Frontal cortex (tissue), 4 donors: Measurements from ENCODE around the gene NEFH. TPM values are rescaled to one million over a fixed set of nuclear protein-coding genes. Genes with fewer than 3 reads are reported as not detected.
"Not testable (repeated sequence)": the region's sequence is repeated elsewhere in the genome, so short reads cannot be mapped to it uniquely, and the experiment has no call there.

ENCODE experiments used
- DNase-seq, 2 donors: peaks; one replicate each; pipeline ENCODE4 v3.0.0; 2012; ENCODE audit warnings: low spot score in 2 of 2
- FAIRE-seq: peaks from 2 replicates; lab custom pipeline; 2012; peaks lifted over from hg19 to GRCh38; lab: Jason Lieb, UNC
- total RNA-seq: library from RNA; depleted of rRNA; stranded (reverse); fragments of >200 nt; gene quantifications from one replicate; pipeline ENCODE4 v1.2.3, GENCODE V29; 2014
- donor health status: control.
- donor health status: control.
- donor health status: control.

The NEFH gene, protein sequence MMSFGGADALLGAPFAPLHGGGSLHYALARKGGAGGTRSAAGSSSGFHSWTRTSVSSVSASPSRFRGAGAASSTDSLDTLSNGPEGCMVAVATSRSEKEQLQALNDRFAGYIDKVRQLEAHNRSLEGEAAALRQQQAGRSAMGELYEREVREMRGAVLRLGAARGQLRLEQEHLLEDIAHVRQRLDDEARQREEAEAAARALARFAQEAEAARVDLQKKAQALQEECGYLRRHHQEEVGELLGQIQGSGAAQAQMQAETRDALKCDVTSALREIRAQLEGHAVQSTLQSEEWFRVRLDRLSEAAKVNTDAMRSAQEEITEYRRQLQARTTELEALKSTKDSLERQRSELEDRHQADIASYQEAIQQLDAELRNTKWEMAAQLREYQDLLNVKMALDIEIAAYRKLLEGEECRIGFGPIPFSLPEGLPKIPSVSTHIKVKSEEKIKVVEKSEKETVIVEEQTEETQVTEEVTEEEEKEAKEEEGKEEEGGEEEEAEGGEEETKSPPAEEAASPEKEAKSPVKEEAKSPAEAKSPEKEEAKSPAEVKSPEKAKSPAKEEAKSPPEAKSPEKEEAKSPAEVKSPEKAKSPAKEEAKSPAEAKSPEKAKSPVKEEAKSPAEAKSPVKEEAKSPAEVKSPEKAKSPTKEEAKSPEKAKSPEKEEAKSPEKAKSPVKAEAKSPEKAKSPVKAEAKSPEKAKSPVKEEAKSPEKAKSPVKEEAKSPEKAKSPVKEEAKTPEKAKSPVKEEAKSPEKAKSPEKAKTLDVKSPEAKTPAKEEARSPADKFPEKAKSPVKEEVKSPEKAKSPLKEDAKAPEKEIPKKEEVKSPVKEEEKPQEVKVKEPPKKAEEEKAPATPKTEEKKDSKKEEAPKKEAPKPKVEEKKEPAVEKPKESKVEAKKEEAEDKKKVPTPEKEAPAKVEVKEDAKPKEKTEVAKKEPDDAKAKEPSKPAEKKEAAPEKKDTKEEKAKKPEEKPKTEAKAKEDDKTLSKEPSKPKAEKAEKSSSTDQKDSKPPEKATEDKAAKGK
- total RNA-seq: 0.41 TPM

GRCh38 chr22:29479417-29480261 lies at the start of gene NEFH:
Gene NEFH (plus strand): TSS chr22:29480218. CDS start chr22:29480263, 45 bp downstream.
- DNase-seq: peak in 1 of 2 donors; percentile 56
- FAIRE-seq: no peak

DNA sequence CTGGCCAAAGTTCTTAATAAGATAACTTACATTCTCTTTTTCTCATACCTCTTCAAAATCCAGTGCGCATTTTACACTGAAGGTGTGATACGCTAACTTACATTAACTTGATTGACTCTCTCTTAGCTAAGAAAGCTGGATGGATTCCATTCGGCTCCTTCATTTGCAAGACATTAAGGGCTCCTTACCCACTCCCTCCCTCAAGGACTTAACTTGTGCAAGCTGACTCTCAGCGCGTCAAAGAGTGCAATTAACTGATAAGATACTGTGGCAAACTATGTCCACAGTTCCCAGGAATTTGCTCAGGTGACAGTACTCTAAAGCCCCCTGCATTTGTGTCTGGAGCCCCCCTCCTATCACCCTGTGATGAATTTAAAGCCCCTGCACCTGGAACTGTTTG lies 48.0 kb upstream of the NEFH start:
- FAIRE-seq: no peak

GRCh38 chr22:29433856-29434255 lies 46.2 kb upstream of the NEFH start:
- DNase-seq: no peak
- FAIRE-seq: no peak

More for the DNA sequence above, 48.0 kb upstream of the NEFH start:
- DNase-seq: no peak

DNA sequence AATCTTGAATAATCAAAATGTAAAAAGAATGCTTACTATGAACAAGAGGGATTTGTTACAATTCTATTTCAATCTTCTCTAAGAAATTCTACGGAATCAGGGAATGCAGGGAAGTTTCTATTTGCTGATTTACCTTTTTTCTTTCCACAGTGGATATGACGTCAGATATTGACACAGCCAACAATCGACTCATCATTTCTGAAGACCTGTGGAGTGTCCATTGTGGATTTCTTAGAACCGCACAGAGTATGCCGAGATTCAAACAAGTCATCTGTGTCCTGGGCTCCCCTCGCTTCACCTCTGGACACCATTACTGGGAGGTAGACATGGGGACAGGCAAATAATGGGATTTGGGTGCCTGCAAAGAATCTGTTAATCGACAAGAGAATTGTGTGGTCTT lies 45.7 kb upstream of the NEFH start:
- DNase-seq (no peak), FAIRE-seq (no peak)

GRCh38 chr22:29435236-29436136 lies 44.5 kb upstream of the NEFH start:
- FAIRE-seq: no peak
- no peak for DNase-seq

DNA sequence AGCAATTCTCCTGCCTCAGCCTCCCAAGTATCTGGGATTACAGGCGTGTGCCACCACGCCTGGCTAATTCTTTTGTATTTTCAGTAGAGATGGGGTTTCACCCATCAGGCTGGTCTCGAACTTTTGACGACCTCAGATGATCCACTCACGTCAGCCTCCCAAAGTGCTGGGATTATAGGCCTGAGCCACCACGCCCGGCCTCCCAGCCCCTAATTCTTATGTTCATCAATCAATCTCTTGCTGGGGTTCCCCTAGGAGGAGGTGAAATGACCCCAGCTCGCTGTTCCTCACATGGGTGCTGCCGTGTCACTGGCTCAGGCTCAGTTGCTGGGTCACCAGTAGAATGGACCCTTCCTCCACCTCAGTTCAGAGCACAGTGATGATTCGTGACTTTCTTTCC lies 41.7 kb upstream of the NEFH start, which contains the start of gene RFPL1:
TSS of gene RFPL1 (plus strand) at position 301 of the 400 bp plus-strand sequence.
- FAIRE-seq, DNase-seq: not testable (repeated sequence)

DNA sequence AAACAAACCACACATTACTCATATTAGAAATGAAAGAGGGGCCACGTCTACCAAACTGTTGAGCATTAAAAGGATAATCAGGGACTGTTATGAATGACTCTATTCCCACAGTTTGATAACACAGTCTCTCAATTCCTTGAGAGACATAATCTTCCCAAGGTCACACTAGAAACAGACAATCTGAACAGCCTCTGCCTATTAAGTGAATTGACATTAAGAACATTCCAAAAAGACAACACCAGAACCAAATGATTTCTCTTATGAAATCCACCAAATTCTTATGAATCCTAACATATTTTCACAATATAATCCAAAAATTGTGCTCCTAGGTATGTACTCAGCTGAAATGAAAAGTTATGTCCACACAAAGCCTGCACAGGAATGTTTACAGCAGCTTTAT lies 37.0 kb upstream of the NEFH start:
- no peak for DNase-seq
- no peak for FAIRE-seq

- DNase-seq (no peak), FAIRE-seq (no peak)
These were observed 36.6 kb upstream of the NEFH start for GRCh38 chr22:29443452-29443851.

- FAIRE-seq (no peak), DNase-seq (no peak)
These were observed 35.9 kb upstream of the NEFH start for GRCh38 chr22:29443861-29444792.

DNA sequence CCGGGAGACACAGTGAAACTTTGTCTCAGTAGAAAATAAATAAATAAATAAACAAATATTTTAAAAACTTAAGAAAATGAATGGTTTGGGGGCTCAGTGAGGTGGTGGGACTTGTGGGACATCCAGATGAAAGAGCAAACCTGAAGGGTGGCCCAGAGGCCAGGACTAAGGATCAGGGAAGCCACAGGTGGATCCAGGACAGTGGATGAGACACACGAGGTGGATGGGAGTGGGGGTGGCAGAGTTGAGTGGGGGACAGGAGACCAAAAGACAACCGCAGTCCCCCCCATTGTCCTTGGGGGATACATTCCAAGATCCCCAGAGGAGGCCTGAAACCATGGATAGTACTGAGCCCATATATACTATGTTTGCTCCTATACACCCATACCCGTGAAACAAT lies 34.5 kb upstream of the NEFH start:
- FAIRE-seq (no peak), DNase-seq (no peak)

DNA sequence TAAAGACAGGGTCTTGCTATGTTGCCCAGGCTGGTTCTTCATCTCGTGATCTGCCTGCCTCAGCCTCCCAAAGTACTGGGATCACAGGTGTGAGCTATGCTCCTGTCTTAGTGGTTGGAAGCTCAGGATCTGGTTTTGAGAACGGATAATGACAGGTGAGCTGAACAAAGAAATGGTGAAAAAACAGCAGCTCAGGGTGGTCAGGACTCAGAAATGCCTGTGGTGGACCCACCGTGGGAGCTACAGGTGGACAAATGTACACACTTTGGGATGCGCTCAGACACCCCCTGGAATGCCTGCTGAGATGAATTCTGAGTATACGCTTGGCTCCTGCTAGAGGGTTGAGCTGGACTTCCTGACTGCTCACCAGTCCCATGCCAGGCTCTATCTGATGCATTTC lies 32.1 kb upstream of the NEFH start:
- FAIRE-seq: no peak
- DNase-seq: no peak

- no peak for FAIRE-seq
- no peak for DNase-seq
These were observed 30.6 kb upstream of the NEFH start for GRCh38 chr22:29449296-29449875.

DNA sequence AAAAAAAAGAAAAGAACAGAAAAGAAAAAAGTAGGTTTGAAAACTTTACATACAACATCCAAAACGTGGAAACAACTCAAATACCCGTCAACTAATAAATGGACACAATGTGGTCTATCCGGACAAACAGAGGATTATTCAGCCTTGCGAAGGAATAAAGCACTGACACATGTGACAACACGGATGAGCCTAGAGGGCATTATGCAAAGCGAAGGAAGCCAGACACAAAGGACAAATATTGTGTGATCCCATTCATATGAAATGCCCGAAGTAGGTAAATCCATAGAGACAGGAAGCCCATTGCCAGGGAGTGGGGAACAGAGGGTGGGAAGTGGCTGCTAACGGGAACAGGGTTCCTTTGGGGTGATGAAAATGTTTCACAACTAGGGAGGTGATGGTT lies 29.8 kb upstream of the NEFH start:
- FAIRE-seq (no peak), DNase-seq (no peak)

DNA sequence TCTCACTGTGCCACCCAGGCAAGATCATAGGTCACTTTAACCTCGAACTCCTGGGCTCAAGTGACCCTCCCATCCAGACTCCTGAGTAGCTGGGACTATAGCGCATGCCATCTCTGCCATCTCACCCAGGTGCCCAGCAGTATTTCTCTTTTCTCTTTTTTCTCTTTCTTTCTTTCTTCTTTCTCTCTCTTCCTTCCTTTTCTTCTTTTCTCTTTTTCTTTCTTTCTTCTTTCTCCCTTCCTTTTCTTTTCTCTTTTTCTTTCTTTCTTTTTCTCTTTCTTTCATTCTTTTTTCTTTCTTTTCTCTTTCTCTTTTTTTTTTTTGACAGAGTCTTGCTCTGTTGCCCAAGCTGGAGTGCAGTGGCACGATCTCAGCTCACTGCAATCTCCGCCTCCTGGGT lies 28.2 kb upstream of the NEFH start:
- DNase-seq (no peak), FAIRE-seq (no peak)

DNA sequence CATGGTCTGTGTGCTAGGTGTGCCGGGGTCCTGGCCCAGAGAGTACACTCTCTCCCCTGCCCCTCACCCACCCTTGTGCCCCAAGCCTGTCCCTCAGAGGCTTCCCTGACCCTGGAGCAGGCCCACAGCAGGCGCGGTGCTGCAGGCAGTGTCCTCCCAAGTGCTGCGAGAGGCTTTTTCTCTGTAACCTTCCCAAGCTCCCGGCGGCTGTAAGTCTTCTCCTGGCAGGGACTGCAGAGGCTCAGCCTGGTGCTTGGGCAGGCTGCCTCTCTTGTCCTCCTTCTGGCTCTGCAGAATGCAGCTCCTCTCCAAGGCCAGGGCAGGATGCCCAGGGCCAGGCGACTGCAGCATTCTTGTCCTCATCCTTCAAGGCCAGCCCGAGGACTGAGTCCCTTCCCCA lies 25.7 kb upstream of the NEFH start:
- DNase-seq: no peak
- no peak for FAIRE-seq

DNA sequence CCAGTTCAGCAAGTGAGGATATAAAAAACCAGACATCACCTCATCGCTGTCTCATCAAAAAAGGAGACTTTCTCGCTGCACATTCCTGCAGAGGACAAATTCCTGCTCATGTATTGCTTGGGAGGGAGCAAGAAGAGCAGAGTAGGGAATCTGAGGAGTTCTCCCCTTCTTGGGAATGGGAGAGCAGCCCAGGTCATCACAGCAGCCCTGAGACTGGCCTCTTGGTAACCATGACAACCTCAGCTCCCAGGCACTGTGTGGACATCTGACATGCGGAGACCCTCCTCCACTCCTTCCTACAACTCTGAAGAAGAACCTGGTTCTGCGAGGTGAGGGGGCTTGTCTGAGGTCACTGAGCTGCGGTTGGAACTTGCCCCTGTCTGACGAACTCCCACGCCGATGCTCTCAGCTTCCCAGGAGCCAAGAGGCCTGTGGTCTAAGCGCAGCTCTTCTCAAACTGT lies 23.8 kb upstream of the NEFH start:
- FAIRE-seq (no peak), DNase-seq (no peak)

GRCh38 chr22:29457730-29458129 lies 22.3 kb upstream of the NEFH start:
- FAIRE-seq: no peak
- DNase-seq: peak in 1 of 2 donors; percentile 45
